H9 (cell line): ENCODE measurements around the gene CREB5. TPM values are rescaled to one million over a fixed set of nuclear protein-coding genes. Genes with fewer than 3 reads are reported as not detected.

Experiments used
- DNase-seq: peaks from one replicate; pipeline ENCODE4 v3.0.0-alpha.2; 2017
- H2AFZ ChIP-seq: one replicate; pipeline ENCODE4 v1.6.1; 2013; ENCODE audit warnings: mild to moderate bottlenecking, low read length, control low read depth, moderate library complexity
- H2AK5ac ChIP-seq: 2 replicates; pipeline ENCODE4 v1.6.1; 2013; ENCODE audit warnings: low read length, control low read depth, mixed read lengths; ENCODE audit not compliant: insufficient read length
- H2BK120ac ChIP-seq: one replicate; pipeline ENCODE4 v1.6.1; 2013; ENCODE audit warnings: low read depth, mild to moderate bottlenecking, low read length, control low read depth, inconsistent platforms; ENCODE audit not compliant: poor library complexity, severe bottlenecking
- H2BK12ac ChIP-seq: 2 replicates; pipeline ENCODE4 v1.6.1; 2013; ENCODE audit warnings: low read length, control low read depth, mixed read lengths, low read depth; ENCODE audit not compliant: insufficient read length
- H2BK15ac ChIP-seq: 2 replicates; pipeline ENCODE4 v1.6.1; 2013; ENCODE audit warnings: low read depth, low read length, control low read depth
- H2BK20ac ChIP-seq: one replicate; pipeline ENCODE4 v1.6.1; 2013; ENCODE audit warnings: low read depth, mild to moderate bottlenecking, low read length, control low read depth, inconsistent platforms; ENCODE audit not compliant: poor library complexity, severe bottlenecking
- H2BK5ac ChIP-seq: 2 replicates; pipeline ENCODE4 v1.6.1; 2013; ENCODE audit warnings: low read length, control low read depth, mixed read lengths; ENCODE audit not compliant: insufficient read length
- H3K14ac ChIP-seq: 2 replicates; pipeline ENCODE4 v1.6.1; 2013; ENCODE audit warnings: low read length, control low read depth; ENCODE audit not compliant: insufficient read depth
- H3K18ac ChIP-seq: 2 replicates; pipeline ENCODE4 v1.6.1; 2013; ENCODE audit warnings: low read depth, mild to moderate bottlenecking, mixed read lengths, low read length, control low read depth; ENCODE audit not compliant: insufficient read length
- H3K23ac ChIP-seq: 2 replicates; pipeline ENCODE4 v1.6.1; 2013; ENCODE audit warnings: low read length, control low read depth, mixed read lengths, low read depth; ENCODE audit not compliant: insufficient read length
- H3K23me2 ChIP-seq: 2 replicates; pipeline ENCODE4 v1.6.1; 2013; ENCODE audit warnings: low read depth, mild to moderate bottlenecking, mixed read lengths, low read length, control low read depth; ENCODE audit not compliant: insufficient read length, poor library complexity, severe bottlenecking
- H3K27ac ChIP-seq: 2 replicates; pipeline ENCODE4 v1.5.1; 2013; ENCODE audit warnings: low read length, control low read depth, mixed read lengths, low read depth; ENCODE audit not compliant: insufficient read length
- H3K27me3 ChIP-seq: 2 replicates; pipeline ENCODE4 v1.6.1; 2013; ENCODE audit warnings: low read length, control low read depth, inconsistent platforms; ENCODE audit not compliant: insufficient read depth
- H3K4ac ChIP-seq: 2 replicates; pipeline ENCODE4 v1.6.1; 2013; ENCODE audit warnings: low read depth, mild to moderate bottlenecking, control low read depth, inconsistent platforms, low read length, moderate library complexity
- H3K4me1 ChIP-seq: 2 replicates; pipeline ENCODE4 v1.6.1; 2013; ENCODE audit warnings: low read length, control low read depth, inconsistent platforms; ENCODE audit not compliant: insufficient read depth
- H3K4me2 ChIP-seq: 2 replicates; pipeline ENCODE4 v1.6.1; 2013; ENCODE audit warnings: low read length, control low read depth, mixed read lengths; ENCODE audit not compliant: insufficient read length, insufficient read depth
- H3K56ac ChIP-seq: 2 replicates; pipeline ENCODE4 v1.6.1; 2013; ENCODE audit warnings: low read depth, mild to moderate bottlenecking, mixed read lengths, low read length, control low read depth; ENCODE audit not compliant: insufficient read length
- H3K79me1 ChIP-seq: 2 replicates; pipeline ENCODE4 v1.6.1; 2013; ENCODE audit warnings: low read depth, mild to moderate bottlenecking, moderate library complexity, low read length, control low read depth, inconsistent platforms; ENCODE audit not compliant: insufficient read depth, poor library complexity, severe bottlenecking
- H3K79me2 ChIP-seq: 2 replicates; pipeline ENCODE4 v1.6.1; 2013; ENCODE audit warnings: low read length, control low read depth, inconsistent platforms; ENCODE audit not compliant: insufficient read depth
- H3K9ac ChIP-seq: 2 replicates; pipeline ENCODE4 v1.6.1; 2013; ENCODE audit warnings: low read length, control low read depth, mixed read lengths; ENCODE audit not compliant: insufficient read length; ENCODE audit errors: extremely low read depth
- H3K9me3 ChIP-seq: one replicate; pipeline ENCODE4 v1.6.1; 2013; ENCODE audit warnings: low read depth, low read length, inconsistent platforms; ENCODE audit not compliant: control insufficient read depth
- H3T11ph ChIP-seq: one replicate; pipeline ENCODE4 v1.6.1; 2013; ENCODE audit warnings: mild to moderate bottlenecking, low read length, control low read depth, inconsistent platforms
- H4K20me1 ChIP-seq: one replicate; pipeline ENCODE4 v1.6.1; 2013; ENCODE audit not compliant: control insufficient read depth, insufficient read length, insufficient read depth
- H4K5ac ChIP-seq: 2 replicates; pipeline ENCODE4 v1.6.1; 2013; ENCODE audit warnings: low read depth, mild to moderate bottlenecking, mixed read lengths, low read length, control low read depth; ENCODE audit not compliant: insufficient read length
- H4K8ac ChIP-seq: replicated peaks from 2 replicates; pipeline ENCODE4 v1.6.1; 2013; ENCODE audit warnings: low read length, control low read depth, mixed read lengths, low read depth; ENCODE audit not compliant: insufficient read length
- H4K91ac ChIP-seq: 2 replicates; pipeline ENCODE4 v1.6.1; 2013; ENCODE audit warnings: low read depth, mild to moderate bottlenecking, moderate library complexity, mixed read lengths, low read length, control low read depth; ENCODE audit not compliant: insufficient read length
- H3K27ac Mint-ChIP-seq, 3 experiments: 2 replicates in 2 of 3; 3 replicates in 1 of 3; pipeline ENCODE4 v1.8.0; 2020 to 2021; ENCODE audit warnings: mixed read lengths in 3 of 3, mild to moderate bottlenecking in 1 of 3, moderate library complexity in 1 of 3
- H3K27me3 Mint-ChIP-seq: 2 replicates; pipeline ENCODE4 v1.8.0; 2021; ENCODE audit warnings: low read depth, mild to moderate bottlenecking, moderate library complexity, mixed read lengths
- H3K36me3 Mint-ChIP-seq, 3 experiments: 2 replicates in 2 of 3; 3 replicates in 1 of 3; pipeline ENCODE4 v1.8.0; 2020 to 2021; ENCODE audit warnings: low read depth in 3 of 3, mixed read lengths in 3 of 3; ENCODE audit not compliant: insufficient read depth in 1 of 3
- H3K4me1 Mint-ChIP-seq, 2 experiments: 2 replicates each; pipeline ENCODE4 v1.8.0; 2020; ENCODE audit warnings: mixed read lengths in 2 of 2
- H3K4me3 Mint-ChIP-seq, 2 experiments: 2 replicates in 1 of 2; 3 replicates in 1 of 2; pipeline ENCODE4 v1.8.0; 2020 to 2021; ENCODE audit warnings: mild to moderate bottlenecking in 2 of 2, mixed read lengths in 2 of 2, moderate library complexity in 1 of 2
- H3K9me3 Mint-ChIP-seq, 2 experiments: 2 replicates in 1 of 2; 3 replicates in 1 of 2; pipeline ENCODE4 v1.8.0; 2020; ENCODE audit warnings: mild to moderate bottlenecking in 2 of 2, mixed read lengths in 2 of 2, moderate library complexity in 1 of 2
- WGBS: extraction: QIAGEN DNeasy Blood & Tissue Kit; methylation state at CpG from one replicate; pipeline ENCODE4 v1.1.7; 2013; ENCODE audit warnings: missing lambda C conversion rate, low lambda C conversion rate, mixed read lengths; ENCODE audit not compliant: insufficient read length; ENCODE audit errors: extremely low coverage; 5-methylcytosine and 5-hydroxymethylcytosine counted together
- total RNA-seq: library from RNA; stranded (reverse); gene quantifications from 2 replicates; pipeline ENCODE4 v1.2.1, GENCODE V29; 2021
- TF ChIP-seq, protein P1 (sequence below): fragments of 200-600 bp; sonication (generic); conservative IDR thresholded peaks from 3 replicates; pipeline ENCODE4 v1.8.0; 2021; ENCODE audit warnings: antibody characterized with exemption, mild to moderate bottlenecking

CREB5 gene
- total RNA-seq, 1 experiment from 2014 or later: 4.0 TPM

DNA sequence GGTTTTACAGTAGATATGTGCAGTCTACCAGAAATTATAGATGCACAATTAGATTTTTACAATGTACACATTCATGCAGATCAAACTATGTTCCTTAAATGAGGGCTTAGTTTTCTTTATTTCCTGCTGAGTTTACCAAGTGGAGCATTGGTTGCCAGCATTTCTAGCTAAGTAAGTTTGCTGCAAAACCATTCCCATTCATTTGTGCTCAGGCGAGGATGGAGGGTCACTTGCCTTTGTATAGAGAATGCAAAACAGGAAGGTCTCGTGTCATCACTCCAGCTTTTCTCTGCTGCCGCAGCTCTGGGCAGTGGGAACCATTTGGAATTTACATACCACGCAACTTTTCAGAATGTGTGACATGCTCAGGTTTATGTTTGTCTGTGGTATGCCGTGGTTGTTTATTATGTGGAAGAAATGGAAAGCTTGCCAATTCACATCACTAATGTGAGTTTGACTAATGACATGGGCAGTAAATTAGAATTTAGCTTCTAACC, 347.2 kb downstream of the CREB5 start:
- Histone ChIP-seq H2BK5ac (no peak overlapping the region), H3K27me3 (no peaks in the 10 kb centered on the region), H3K9ac (no peak overlapping the region), H3K79me2 (0 out of 2 replicates have a peak, but pooled peaks cover 2% of the 10 kb centered on the region), H3K9me3 (no peaks in the 10 kb centered on the region), H2AK5ac (no peak overlapping the region), H4K20me1 (no peaks in the 10 kb centered on the region), H4K8ac (no peak overlapping the region), H3K23me2 (no peaks in the 10 kb centered on the region), H4K91ac (no peak overlapping the region), H3K56ac (no peak overlapping the region), H3K23ac (no peak overlapping the region), H3K4me2 (no peak overlapping the region), H3K27ac (no peak overlapping the region), H3K14ac (peak overlapping the region; percentile 3; the same call in 1 of the 2 replicates), H2BK120ac (no peak overlapping the region), H3K18ac (no peak overlapping the region), H4K5ac (no peak overlapping the region), H3K4me1 (no peaks in the 10 kb centered on the region), H2AFZ (no peak overlapping the region), H3K4ac (no peak overlapping the region), H2BK20ac (no peak overlapping the region), H2BK12ac (no peak overlapping the region), H3K79me1 (no peaks in the 10 kb centered on the region), H3T11ph (no peak overlapping the region), H2BK15ac (no peak overlapping the region)
- no peaks in the 10 kb centered on the region for H3K36me3 Mint-ChIP-seq
- H3K4me1 Mint-ChIP-seq: peaks cover 7 to 10% of the 10 kb centered on the region in 2 experiments
- H3K27ac Mint-ChIP-seq: no peak overlapping the region
- no CpG with 5 or more reads among the region's 5 CpGs for WGBS
- TF ChIP-seq, protein P1, sequence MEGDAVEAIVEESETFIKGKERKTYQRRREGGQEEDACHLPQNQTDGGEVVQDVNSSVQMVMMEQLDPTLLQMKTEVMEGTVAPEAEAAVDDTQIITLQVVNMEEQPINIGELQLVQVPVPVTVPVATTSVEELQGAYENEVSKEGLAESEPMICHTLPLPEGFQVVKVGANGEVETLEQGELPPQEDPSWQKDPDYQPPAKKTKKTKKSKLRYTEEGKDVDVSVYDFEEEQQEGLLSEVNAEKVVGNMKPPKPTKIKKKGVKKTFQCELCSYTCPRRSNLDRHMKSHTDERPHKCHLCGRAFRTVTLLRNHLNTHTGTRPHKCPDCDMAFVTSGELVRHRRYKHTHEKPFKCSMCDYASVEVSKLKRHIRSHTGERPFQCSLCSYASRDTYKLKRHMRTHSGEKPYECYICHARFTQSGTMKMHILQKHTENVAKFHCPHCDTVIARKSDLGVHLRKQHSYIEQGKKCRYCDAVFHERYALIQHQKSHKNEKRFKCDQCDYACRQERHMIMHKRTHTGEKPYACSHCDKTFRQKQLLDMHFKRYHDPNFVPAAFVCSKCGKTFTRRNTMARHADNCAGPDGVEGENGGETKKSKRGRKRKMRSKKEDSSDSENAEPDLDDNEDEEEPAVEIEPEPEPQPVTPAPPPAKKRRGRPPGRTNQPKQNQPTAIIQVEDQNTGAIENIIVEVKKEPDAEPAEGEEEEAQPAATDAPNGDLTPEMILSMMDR: no peak
- H3K9me3 Mint-ChIP-seq: no peaks in the 10 kb centered on the region
- H3K4me3 Mint-ChIP-seq: no peak overlapping the region
- no peak for DNase-seq
- no peaks in the 10 kb centered on the region for H3K27me3 Mint-ChIP-seq
